Esophagus squamous epithelium (tissue), 4 donors: ENCODE measurements around the gene CSTPP1.

Experiments
- CTCF ChIP-seq, 6 experiments: fragments of 450-650 bp in 4 of 6; fragments of 200-600 bp in 2 of 6; sonication (generic) in 2 of 6; IDR thresholded peaks; one replicate each; pipeline ENCODE4 v1.5.1; 2016 to 2019; ENCODE audit warnings: antibody characterized with exemption in 6 of 6, mild to moderate bottlenecking in 4 of 6, moderate library complexity in 4 of 6
- POLR2A ChIP-seq, 4 donors: fragments of 450-650 bp; IDR thresholded peaks; one replicate each; pipeline ENCODE4 v1.6.1; 2017; ENCODE audit warnings: antibody characterized with exemption in 4 of 4, mild to moderate bottlenecking in 4 of 4, moderate library complexity in 3 of 4

GRCh38 chr11:47208628-47209027 is 272.1 kb downstream of the CSTPP1 start:
- no peak for TF ChIP-seq POLR2A (IDR thresholded peaks at IDR 0.05)
- TF ChIP-seq CTCF (IDR thresholded peaks at IDR 0.05) = no peak
